Duodenal mucosa (tissue), 2 donors: ENCODE results near the gene FCHSD2.
"Not testable (repeated sequence)": the region's sequence is repeated elsewhere in the genome, so short reads cannot be mapped to it uniquely, and the experiment has no call there.

ENCODE experiments used
- H3K27ac ChIP-seq: one replicate; pipeline ENCODE4 v1.7.0; 2013; ENCODE audit warnings: low read depth, low read length
- H3K27me3 ChIP-seq, 2 donors: one replicate each; pipeline ENCODE4 v1.7.0; 2013; ENCODE audit warnings: low read length in 2 of 2, control low read depth in 1 of 2; ENCODE audit not compliant: insufficient read depth in 2 of 2, control insufficient read depth in 1 of 2
- H3K36me3 ChIP-seq, 2 donors: one replicate each; pipeline ENCODE4 v1.7.0; 2013; ENCODE audit warnings: low read length in 2 of 2, control low read depth in 1 of 2; ENCODE audit not compliant: insufficient read depth in 2 of 2, control insufficient read depth in 1 of 2
- H3K4me1 ChIP-seq, 2 donors: one replicate each; pipeline ENCODE4 v1.7.0; 2013; ENCODE audit warnings: low read length in 2 of 2, control low read depth in 1 of 2; ENCODE audit not compliant: insufficient read depth in 2 of 2, control insufficient read depth in 1 of 2
- H3K4me3 ChIP-seq, 2 donors: one replicate each; pipeline ENCODE4 v1.7.0; 2013; ENCODE audit warnings: low read length in 2 of 2, low read depth in 1 of 2
- H3K9ac ChIP-seq, 2 donors: one replicate each; pipeline ENCODE4 v1.7.0; 2013; ENCODE audit warnings: low read length in 2 of 2, low read depth in 1 of 2
- H3K9me3 ChIP-seq, 2 donors: one replicate each; pipeline ENCODE4 v1.7.0; 2013; ENCODE audit warnings: low read length in 2 of 2, control low read depth in 1 of 2; ENCODE audit not compliant: control insufficient read depth in 1 of 2

FCHSD2 gene

GRCh38 chr11:73126804-73127480, 15.2 kb downstream of the FCHSD2 start:
- Histone ChIP-seq H3K4me1 (peaks cover 0 to 4% of the 10 kb centered on the region in 2 donors), H3K36me3 (no peaks in the 10 kb centered on the region), H3K9me3 (peaks cover 0 to 4% of the 10 kb centered on the region in 2 donors), H3K4me3 (no peak overlapping the region), H3K9ac (no peak overlapping the region), H3K27me3 (no peaks in the 10 kb centered on the region), H3K27ac (no peak overlapping the region)

GRCh38 chr11:73124800-73125199, 17.3 kb downstream of the FCHSD2 start:
- Histone ChIP-seq H3K4me1 (peaks cover 0 to 4% of the 10 kb centered on the region in 2 donors), H3K4me3 (no peak overlapping the region), H3K27me3 (no peaks in the 10 kb centered on the region), H3K27ac (no peak overlapping the region), H3K9me3 (peaks cover 0 to 4% of the 10 kb centered on the region in 2 donors), H3K36me3 (no peaks in the 10 kb centered on the region), H3K9ac (no peak overlapping the region)

- H3K27me3 ChIP-seq, H3K4me3 ChIP-seq, H3K27ac ChIP-seq, H3K36me3 ChIP-seq, H3K9ac ChIP-seq, H3K4me1 ChIP-seq, H3K9me3 ChIP-seq: not testable (repeated sequence)
Measured at GRCh38 chr11:73123892-73124291, 18.2 kb downstream of the FCHSD2 start.

- Histone ChIP-seq H3K27ac (no peak overlapping the region), H3K9me3 (peaks cover 0 to 4% of the 10 kb centered on the region in 2 donors), H3K36me3 (no peaks in the 10 kb centered on the region), H3K4me1 (no peaks in the 10 kb centered on the region), H3K9ac (no peak overlapping the region), H3K27me3 (no peaks in the 10 kb centered on the region), H3K4me3 (no peak overlapping the region)
Measured at GRCh38 chr11:73121692-73122091, 20.4 kb downstream of the FCHSD2 start.

DNA sequence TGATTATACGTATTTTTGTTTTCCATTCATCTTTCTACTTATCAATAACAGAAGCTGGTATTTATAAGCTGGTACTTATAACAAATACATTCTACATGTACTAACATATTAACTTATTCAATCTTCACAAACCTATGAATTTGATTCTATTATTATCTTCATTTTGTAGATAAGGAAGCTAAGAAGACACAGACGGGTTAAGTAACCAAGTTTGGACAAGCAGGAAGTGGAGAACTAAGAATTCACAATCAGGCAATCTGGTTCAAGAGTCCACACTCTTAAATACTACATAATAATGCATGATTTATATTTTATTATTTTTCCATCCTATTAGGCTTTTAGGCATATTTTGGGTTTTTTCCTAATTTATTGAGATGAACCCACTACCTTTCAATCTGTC, 25.0 kb downstream of the FCHSD2 start:
- H3K27ac ChIP-seq: no peak overlapping the region

GRCh38 chr11:73116636-73117035, 25.5 kb downstream of the FCHSD2 start:
- Histone ChIP-seq H3K9me3 (no peaks in the 10 kb centered on the region), H3K27me3 (no peaks in the 10 kb centered on the region), H3K4me1 (no peaks in the 10 kb centered on the region), H3K4me3 (no peak overlapping the region), H3K36me3 (peaks cover 0 to 12% of the 10 kb centered on the region in 2 donors), H3K9ac (no peak overlapping the region), H3K27ac (no peak overlapping the region)

More for the DNA sequence above, 25.0 kb downstream of the FCHSD2 start:
- H3K9me3 ChIP-seq: no peaks in the 10 kb centered on the region
- no peak overlapping the region for H3K9ac ChIP-seq
- H3K27me3 ChIP-seq: no peaks in the 10 kb centered on the region
- H3K36me3 ChIP-seq: peaks cover 0 to 12% of the 10 kb centered on the region in 2 donors
- H3K4me3 ChIP-seq: no peak overlapping the region
- no peaks in the 10 kb centered on the region for H3K4me1 ChIP-seq

DNA sequence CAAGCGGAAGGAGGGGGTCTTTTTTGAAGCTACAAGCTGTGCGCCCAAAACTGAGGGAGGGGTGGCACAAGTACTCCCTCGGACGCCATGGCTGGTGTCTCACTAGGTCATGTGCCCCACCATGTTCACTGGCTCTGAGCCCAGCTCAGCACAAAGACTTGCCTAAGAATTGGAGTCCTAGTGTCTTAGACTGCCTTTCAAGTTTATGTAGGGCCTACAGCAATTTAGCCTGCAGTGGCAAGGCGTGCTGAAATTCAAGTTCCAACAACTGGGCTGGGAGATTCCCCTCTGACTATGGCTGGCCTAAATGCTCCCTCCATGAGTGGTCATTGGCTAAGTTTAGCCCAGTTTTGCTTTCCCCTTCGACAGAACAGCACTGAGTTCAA, 27.3 kb downstream of the FCHSD2 start:
- H3K27ac ChIP-seq: no peak overlapping the region
- H3K27me3 ChIP-seq: no peaks in the 10 kb centered on the region
- no peaks in the 10 kb centered on the region for H3K9me3 ChIP-seq
- no peak overlapping the region for H3K4me3 ChIP-seq
- H3K36me3 ChIP-seq: peaks cover 0 to 12% of the 10 kb centered on the region in 2 donors
- H3K4me1 ChIP-seq: no peaks in the 10 kb centered on the region
- H3K9ac ChIP-seq: no peak overlapping the region

GRCh38 chr11:73114110-73114834, 27.8 kb downstream of the FCHSD2 start:
- no peak overlapping the region for H3K4me3 ChIP-seq
- H3K9me3 ChIP-seq: peaks cover 0 to 3% of the 10 kb centered on the region in 2 donors
- H3K4me1 ChIP-seq: no peaks in the 10 kb centered on the region
- no peaks in the 10 kb centered on the region for H3K27me3 ChIP-seq
- H3K9ac ChIP-seq: no peak overlapping the region
- H3K27ac ChIP-seq: no peak overlapping the region
- H3K36me3 ChIP-seq: peaks cover 0 to 12% of the 10 kb centered on the region in 2 donors

- Histone ChIP-seq H3K36me3 (peaks cover 0 to 12% of the 10 kb centered on the region in 2 donors), H3K27ac (no peak overlapping the region), H3K27me3 (no peaks in the 10 kb centered on the region), H3K9me3 (peaks cover 0 to 7% of the 10 kb centered on the region in 2 donors), H3K4me1 (no peaks in the 10 kb centered on the region), H3K9ac (no peak overlapping the region), H3K4me3 (no peak overlapping the region)
Measured at GRCh38 chr11:73113426-73113825, 28.7 kb downstream of the FCHSD2 start.

GRCh38 chr11:73107597-73107996, 34.5 kb downstream of the FCHSD2 start:
- Histone ChIP-seq H3K27me3 (no peaks in the 10 kb centered on the region), H3K36me3 (no peaks in the 10 kb centered on the region), H3K27ac (no peak overlapping the region), H3K4me1 (no peaks in the 10 kb centered on the region), H3K9me3 (peaks cover 0 to 7% of the 10 kb centered on the region in 2 donors), H3K4me3 (no peak overlapping the region), H3K9ac (no peak overlapping the region)
